Liver (tissue), 3 donors: ENCODE data around the gene ARMC12.

ENCODE experiments used
- GABPA ChIP-seq, 2 donors: IDR thresholded peaks in 1 of 2; conservative IDR thresholded peaks in 1 of 2; 2 replicates each; pipeline ENCODE4 v1.6.1; 2016; ENCODE audit warnings: antibody characterized with exemption in 2 of 2, mild to moderate bottlenecking in 1 of 2, moderate library complexity in 1 of 2
- JUND ChIP-seq, 2 donors: IDR thresholded peaks; 2 replicates each; pipeline ENCODE4 v1.6.1; 2016; ENCODE audit warnings: antibody characterized with exemption in 2 of 2
- MAX ChIP-seq: IDR thresholded peaks from 2 replicates; pipeline ENCODE4 v1.6.1; 2016; ENCODE audit warnings: antibody characterized with exemption
- RAD21 ChIP-seq, 2 donors: IDR thresholded peaks; 2 replicates each; pipeline ENCODE4 v1.6.1; 2016; ENCODE audit warnings: antibody characterized with exemption in 2 of 2, mild to moderate bottlenecking in 2 of 2
- RXRA ChIP-seq, 2 donors: IDR thresholded peaks; 2 replicates each; pipeline ENCODE4 v1.6.1; 2017 to 2018; ENCODE audit warnings: antibody characterized with exemption in 2 of 2, mild to moderate bottlenecking in 1 of 2
- SP1 ChIP-seq: IDR thresholded peaks from 2 replicates; pipeline ENCODE4 v1.6.1; 2018; ENCODE audit warnings: antibody characterized with exemption, mild to moderate bottlenecking
- TAF1 ChIP-seq: conservative IDR thresholded peaks from 2 replicates; pipeline ENCODE4 v1.6.1; 2016; ENCODE audit warnings: antibody characterized with exemption, mild to moderate bottlenecking
- YY1 ChIP-seq: IDR thresholded peaks from 2 replicates; pipeline ENCODE4 v1.6.1; 2016; ENCODE audit warnings: antibody characterized with exemption, mild to moderate bottlenecking
- TF ChIP-seq, protein P1 (sequence below): fragments of 150-350 bp; IDR thresholded peaks from 2 replicates; pipeline ENCODE4 v1.5.1; 2017; ENCODE audit warnings: improper control_type of control experiment, low read depth, low read length; ENCODE audit not compliant: missing input control
- TF ChIP-seq, protein P2 (sequence below): IDR thresholded peaks from 2 replicates; pipeline ENCODE4 v1.6.1; 2016; ENCODE audit warnings: antibody characterized with exemption, mild to moderate bottlenecking
- TF ChIP-seq, protein P3 (sequence below): IDR thresholded peaks from 2 replicates; pipeline ENCODE4 v1.6.1; 2016; ENCODE audit warnings: antibody characterized with exemption
- donor health status: healthy.
- donor health status: healthy.

DNA sequence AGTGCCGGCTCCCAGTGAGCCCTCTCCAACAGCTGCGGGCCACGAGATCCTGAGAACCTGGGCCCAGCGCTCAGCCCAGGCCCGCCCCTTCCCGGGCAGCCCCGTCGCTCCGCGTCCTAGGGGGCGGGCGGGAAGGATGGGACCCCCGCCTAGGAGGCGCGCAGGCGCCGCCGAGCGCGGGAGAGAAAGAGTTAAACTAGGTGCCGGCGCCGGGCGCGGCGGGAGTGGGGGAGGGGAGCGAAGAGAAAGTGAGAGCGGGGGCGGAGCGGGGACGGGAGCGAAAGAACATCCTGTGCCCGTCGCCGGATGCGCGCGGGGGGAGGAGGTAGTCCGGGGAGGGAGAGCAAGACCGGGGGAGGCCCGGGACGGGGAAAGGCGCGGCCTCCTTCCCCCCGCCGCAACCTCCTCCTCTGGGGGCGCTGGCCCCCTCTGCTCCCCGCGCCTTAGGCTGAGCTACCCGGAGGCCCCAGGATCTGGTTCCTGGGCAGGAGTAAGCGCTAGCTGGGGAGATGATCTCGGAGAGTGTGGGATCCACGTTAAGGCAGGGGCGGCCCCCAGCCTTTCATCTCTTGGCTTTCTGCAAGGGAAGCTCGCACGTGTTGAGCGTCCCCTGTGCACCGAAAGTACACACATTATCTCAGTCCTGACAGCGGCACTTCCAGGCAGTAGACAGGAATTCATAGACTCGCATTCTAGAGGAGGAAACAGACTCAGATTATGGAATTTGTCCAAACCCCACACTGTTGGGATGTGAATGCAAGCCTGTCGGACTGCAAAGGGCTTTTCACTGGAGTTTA is 4.9 kb upstream of the ARMC12 start:
- TF ChIP-seq, protein P1, sequence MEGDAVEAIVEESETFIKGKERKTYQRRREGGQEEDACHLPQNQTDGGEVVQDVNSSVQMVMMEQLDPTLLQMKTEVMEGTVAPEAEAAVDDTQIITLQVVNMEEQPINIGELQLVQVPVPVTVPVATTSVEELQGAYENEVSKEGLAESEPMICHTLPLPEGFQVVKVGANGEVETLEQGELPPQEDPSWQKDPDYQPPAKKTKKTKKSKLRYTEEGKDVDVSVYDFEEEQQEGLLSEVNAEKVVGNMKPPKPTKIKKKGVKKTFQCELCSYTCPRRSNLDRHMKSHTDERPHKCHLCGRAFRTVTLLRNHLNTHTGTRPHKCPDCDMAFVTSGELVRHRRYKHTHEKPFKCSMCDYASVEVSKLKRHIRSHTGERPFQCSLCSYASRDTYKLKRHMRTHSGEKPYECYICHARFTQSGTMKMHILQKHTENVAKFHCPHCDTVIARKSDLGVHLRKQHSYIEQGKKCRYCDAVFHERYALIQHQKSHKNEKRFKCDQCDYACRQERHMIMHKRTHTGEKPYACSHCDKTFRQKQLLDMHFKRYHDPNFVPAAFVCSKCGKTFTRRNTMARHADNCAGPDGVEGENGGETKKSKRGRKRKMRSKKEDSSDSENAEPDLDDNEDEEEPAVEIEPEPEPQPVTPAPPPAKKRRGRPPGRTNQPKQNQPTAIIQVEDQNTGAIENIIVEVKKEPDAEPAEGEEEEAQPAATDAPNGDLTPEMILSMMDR, result no peak
- TF ChIP-seq RAD21 (IDR thresholded peaks at IDR 0.05) (peak; percentile 49 to 75), MAX (peak; percentile 96), RXRA (IDR thresholded peaks at IDR 0.05) (peak; percentile 62 to 64), JUND (IDR thresholded peaks at IDR 0.05) (peak; percentile 17 to 69), TAF1 (peak; percentile 63), YY1 (peak; percentile 37), SP1 (peak; percentile 90), GABPA (IDR thresholded peaks at IDR 0.05 in 1 of 2, conservative IDR thresholded peaks at IDR 0.05 in 1 of 2) (peak; percentile 39 to 65)
- TF ChIP-seq, protein P2, sequence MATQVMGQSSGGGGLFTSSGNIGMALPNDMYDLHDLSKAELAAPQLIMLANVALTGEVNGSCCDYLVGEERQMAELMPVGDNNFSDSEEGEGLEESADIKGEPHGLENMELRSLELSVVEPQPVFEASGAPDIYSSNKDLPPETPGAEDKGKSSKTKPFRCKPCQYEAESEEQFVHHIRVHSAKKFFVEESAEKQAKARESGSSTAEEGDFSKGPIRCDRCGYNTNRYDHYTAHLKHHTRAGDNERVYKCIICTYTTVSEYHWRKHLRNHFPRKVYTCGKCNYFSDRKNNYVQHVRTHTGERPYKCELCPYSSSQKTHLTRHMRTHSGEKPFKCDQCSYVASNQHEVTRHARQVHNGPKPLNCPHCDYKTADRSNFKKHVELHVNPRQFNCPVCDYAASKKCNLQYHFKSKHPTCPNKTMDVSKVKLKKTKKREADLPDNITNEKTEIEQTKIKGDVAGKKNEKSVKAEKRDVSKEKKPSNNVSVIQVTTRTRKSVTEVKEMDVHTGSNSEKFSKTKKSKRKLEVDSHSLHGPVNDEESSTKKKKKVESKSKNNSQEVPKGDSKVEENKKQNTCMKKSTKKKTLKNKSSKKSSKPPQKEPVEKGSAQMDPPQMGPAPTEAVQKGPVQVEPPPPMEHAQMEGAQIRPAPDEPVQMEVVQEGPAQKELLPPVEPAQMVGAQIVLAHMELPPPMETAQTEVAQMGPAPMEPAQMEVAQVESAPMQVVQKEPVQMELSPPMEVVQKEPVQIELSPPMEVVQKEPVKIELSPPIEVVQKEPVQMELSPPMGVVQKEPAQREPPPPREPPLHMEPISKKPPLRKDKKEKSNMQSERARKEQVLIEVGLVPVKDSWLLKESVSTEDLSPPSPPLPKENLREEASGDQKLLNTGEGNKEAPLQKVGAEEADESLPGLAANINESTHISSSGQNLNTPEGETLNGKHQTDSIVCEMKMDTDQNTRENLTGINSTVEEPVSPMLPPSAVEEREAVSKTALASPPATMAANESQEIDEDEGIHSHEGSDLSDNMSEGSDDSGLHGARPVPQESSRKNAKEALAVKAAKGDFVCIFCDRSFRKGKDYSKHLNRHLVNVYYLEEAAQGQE, result no peak
- TF ChIP-seq, protein P3, sequence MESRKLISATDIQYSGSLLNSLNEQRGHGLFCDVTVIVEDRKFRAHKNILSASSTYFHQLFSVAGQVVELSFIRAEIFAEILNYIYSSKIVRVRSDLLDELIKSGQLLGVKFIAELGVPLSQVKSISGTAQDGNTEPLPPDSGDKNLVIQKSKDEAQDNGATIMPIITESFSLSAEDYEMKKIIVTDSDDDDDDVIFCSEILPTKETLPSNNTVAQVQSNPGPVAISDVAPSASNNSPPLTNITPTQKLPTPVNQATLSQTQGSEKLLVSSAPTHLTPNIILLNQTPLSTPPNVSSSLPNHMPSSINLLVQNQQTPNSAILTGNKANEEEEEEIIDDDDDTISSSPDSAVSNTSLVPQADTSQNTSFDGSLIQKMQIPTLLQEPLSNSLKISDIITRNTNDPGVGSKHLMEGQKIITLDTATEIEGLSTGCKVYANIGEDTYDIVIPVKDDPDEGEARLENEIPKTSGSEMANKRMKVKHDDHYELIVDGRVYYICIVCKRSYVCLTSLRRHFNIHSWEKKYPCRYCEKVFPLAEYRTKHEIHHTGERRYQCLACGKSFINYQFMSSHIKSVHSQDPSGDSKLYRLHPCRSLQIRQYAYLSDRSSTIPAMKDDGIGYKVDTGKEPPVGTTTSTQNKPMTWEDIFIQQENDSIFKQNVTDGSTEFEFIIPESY, result peak; percentile 35
